Lower leg skin (tissue), 4 donors: ENCODE measurements around the gene PGPEP1. TPM values are rescaled to one million over a fixed set of nuclear protein-coding genes. Genes with fewer than 3 reads are reported as not detected.

Source experiments
- DNase-seq, 2 donors: peaks; one replicate each; pipeline ENCODE4 v3.0.0-alpha.2; 2019; ENCODE audit warnings: low spot score in 2 of 2
- H3K4me3 ChIP-seq: fragments of 200-600 bp; sonication (generic); 2 replicates; pipeline ENCODE4 v1.5.1; 2017; ENCODE audit warnings: mild to moderate bottlenecking, low read depth; ENCODE audit not compliant: poor library complexity, severe bottlenecking
- POLR2A ChIP-seq, 2 donors: fragments of 450-650 bp; IDR thresholded peaks; one replicate each; pipeline ENCODE4 v1.6.1; 2016 to 2017; ENCODE audit warnings: antibody characterized with exemption in 2 of 2, mild to moderate bottlenecking in 1 of 2, moderate library complexity in 1 of 2
- WGBS, 2 donors: methylation state at CpG; one replicate each; pipeline ENCODE4 v1.1.5; 2018; 5-methylcytosine and 5-hydroxymethylcytosine counted together
- intact Hi-C: fragments of 100-400 bp; cut with DNase I; formaldehyde crosslinking; loops from one replicate; pipeline ENCODE4 v1.15.0; 2023; ENCODE audit warnings: low total_unique reads
- total RNA-seq, 4 donors: library from RNA; depleted of rRNA; stranded (reverse); fragments of >200 nt; gene quantifications; one replicate each; pipeline ENCODE4 v1.1.0, GENCODE V29; 2016
- TF ChIP-seq, protein P1 (sequence below), 3 donors: fragments of 450-650 bp; IDR thresholded peaks; one replicate each; pipeline ENCODE4 v1.5.1; 2016; ENCODE audit warnings: antibody characterized with exemption in 3 of 3, mild to moderate bottlenecking in 3 of 3, moderate library complexity in 2 of 3

Gene PGPEP1
- total RNA-seq, 4 donors from 2014 or later, result 2.4 to 7.1 (median 4.8) TPM

DNA sequence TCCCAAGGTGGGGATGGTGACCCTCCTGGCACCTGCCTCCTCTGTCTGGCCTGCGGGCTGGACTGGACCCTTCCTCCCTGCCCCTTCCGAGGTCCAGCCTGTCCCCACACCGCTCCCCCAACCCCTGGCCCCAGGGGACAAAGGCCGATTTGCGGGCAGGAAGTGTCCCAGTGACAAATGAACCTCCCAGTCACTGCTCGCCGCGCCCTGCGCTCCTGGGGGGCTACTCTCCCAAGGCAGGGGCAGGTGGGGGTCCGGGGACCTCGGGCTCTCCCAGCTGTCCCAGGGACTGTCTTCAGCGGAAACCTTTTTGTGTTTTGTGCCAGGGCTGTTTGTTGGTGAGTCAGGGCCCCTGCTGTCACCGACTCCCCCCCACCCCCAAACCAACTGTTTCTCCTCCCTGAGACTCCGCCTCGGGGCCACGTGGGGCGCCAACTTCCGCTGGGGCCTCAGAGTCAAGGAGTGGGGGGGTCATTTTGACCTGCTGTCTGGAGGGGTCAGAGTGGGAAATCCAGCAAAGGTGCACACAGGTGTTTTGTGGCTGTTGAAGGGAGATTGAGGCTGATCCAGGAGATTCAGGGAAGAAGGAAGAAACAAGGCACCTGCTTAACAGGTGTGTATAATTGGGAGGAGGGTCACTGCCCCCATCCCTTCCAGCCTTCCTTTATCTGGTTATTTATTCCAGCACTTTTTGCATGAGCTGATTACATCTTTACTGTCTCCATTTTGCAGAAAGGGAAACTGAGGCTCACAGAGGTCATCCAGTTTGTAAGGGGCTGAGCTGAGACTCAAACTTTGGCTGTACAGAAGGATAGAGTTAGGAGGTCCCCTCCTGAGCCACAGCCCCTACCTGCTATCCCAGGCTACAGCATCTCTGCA lies 831 bp downstream of the PGPEP1 start:
- H3K4me3 ChIP-seq, result peak overlapping the region; percentile 73
- no peak for TF ChIP-seq POLR2A (IDR thresholded peaks at IDR 0.05)
- TF ChIP-seq, protein P1, sequence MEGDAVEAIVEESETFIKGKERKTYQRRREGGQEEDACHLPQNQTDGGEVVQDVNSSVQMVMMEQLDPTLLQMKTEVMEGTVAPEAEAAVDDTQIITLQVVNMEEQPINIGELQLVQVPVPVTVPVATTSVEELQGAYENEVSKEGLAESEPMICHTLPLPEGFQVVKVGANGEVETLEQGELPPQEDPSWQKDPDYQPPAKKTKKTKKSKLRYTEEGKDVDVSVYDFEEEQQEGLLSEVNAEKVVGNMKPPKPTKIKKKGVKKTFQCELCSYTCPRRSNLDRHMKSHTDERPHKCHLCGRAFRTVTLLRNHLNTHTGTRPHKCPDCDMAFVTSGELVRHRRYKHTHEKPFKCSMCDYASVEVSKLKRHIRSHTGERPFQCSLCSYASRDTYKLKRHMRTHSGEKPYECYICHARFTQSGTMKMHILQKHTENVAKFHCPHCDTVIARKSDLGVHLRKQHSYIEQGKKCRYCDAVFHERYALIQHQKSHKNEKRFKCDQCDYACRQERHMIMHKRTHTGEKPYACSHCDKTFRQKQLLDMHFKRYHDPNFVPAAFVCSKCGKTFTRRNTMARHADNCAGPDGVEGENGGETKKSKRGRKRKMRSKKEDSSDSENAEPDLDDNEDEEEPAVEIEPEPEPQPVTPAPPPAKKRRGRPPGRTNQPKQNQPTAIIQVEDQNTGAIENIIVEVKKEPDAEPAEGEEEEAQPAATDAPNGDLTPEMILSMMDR (IDR thresholded peaks at IDR 0.05), result no peak
- intact Hi-C loops, result no loop called here
- 10 to 13% methylated on average over 12 to 18 of the region's 18 CpGs for WGBS, 2 donors
- DNase-seq, result peak in 1 of 2 donors; percentile 91

DNA sequence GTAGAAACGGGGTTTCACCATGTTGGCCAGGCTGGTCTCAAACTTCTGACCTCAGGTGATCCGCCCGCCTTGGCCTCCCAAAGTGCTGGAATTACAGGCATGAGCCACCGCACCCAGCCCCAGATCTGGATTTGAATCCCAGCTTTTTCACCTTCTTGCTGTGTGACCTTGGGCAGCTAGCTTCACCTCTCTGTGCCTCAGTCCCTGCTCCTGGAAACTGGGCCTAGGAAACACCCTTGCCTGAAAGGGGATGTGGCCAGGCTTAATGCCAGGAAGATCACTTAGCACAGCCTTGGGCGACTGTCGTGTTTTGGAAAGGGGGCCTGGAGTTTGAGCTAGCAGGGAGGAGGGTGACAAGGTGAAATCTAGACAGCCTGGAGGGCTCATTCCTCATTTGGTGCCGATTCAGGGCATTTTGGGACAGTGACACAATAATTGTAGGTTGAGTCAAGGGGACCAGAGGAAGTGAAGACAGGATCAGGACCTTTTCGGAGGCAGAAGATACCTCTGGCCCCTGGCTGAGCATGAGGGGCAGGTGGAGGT lies 1.8 kb downstream of the PGPEP1 start:
- intact Hi-C loops, result no loop called here
- no peak overlapping the region for H3K4me3 ChIP-seq
- TF ChIP-seq, protein P1 (IDR thresholded peaks at IDR 0.05), result no peak
- no peak for TF ChIP-seq POLR2A (IDR thresholded peaks at IDR 0.05)
- no peak for DNase-seq
- 74 to 75% methylated on average over 8 of the region's 8 CpGs for WGBS, 2 donors

GRCh38 chr19:18344582-18344950 lies 4.2 kb downstream of the PGPEP1 start:
- TF ChIP-seq, protein P1 (IDR thresholded peaks at IDR 0.05), result no peak
- TF ChIP-seq POLR2A (IDR thresholded peaks at IDR 0.05), result no peak
- intact Hi-C loops, result no loop called here
- H3K4me3 ChIP-seq, result no peak overlapping the region
- no peak for DNase-seq
- 62 to 72% methylated on average over 13 of the region's 13 CpGs for WGBS, 2 donors

- 89 to 92% methylated on average over 6 of the region's 6 CpGs for WGBS, 2 donors
- no peak overlapping the region for H3K4me3 ChIP-seq
- no peak for TF ChIP-seq POLR2A (IDR thresholded peaks at IDR 0.05)
- TF ChIP-seq, protein P1 (IDR thresholded peaks at IDR 0.05), result no peak
- no peak for DNase-seq
- intact Hi-C loops, result no loop called here
These were observed 4.9 kb downstream of the PGPEP1 start for GRCh38 chr19:18345296-18345695.

DNA sequence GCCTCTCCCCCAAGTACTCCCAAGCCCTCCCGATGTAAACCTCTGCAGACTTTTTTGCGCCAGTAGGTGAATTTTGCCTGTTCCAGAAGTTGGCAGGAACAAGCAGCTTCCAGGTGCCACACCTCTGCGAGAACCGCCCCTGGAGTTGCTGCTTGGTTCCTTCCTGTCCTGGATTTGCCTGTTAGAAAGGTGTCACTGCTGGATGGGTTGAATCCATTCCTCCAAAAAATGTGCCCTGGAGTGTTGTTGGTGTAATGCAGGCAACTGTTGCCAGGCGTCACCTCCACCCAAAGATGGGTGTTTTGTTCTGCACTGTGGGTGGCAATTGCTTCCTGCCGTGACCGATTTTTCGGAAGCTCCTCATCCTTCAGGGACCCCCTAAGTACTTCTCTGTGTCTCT lies 5.7 kb downstream of the PGPEP1 start:
- DNase-seq, result peak in 1 of 2 donors; percentile 53
- 51% methylated on average over 8 of the region's 8 CpGs for WGBS, 2 donors
- H3K4me3 ChIP-seq, result no peak overlapping the region
- TF ChIP-seq, protein P1 (IDR thresholded peaks at IDR 0.05), result no peak
- TF ChIP-seq POLR2A (IDR thresholded peaks at IDR 0.05), result no peak
- intact Hi-C loops, result no loop called here
